DND-41 (cell line): ENCODE results near the gene FBXL19.

ENCODE experiments used
- ATAC-seq: fragments of 200-7000 bp; cut with Tn5 transposase; 3 replicates; pipeline ENCODE4 v1.9.1; 2021; ENCODE audit warnings: low read depth; ENCODE audit not compliant: insufficient read depth
- DNase-seq: peaks from one replicate; pipeline ENCODE4 v3.0.0-alpha.2; 2020
- H2AFZ ChIP-seq: 2 replicates; pipeline ENCODE4 v1.6.0; 2012; ENCODE audit warnings: low read depth, low read length
- H3K27ac ChIP-seq: 2 replicates; pipeline ENCODE4 v1.5.1; 2012; ENCODE audit warnings: low read length, inconsistent platforms
- H3K27me3 ChIP-seq: fragments of 200-600 bp; sonication (generic); 2 replicates; pipeline ENCODE4 v1.6.0; 2012; ENCODE audit warnings: low read length, mild to moderate bottlenecking, inconsistent platforms; ENCODE audit not compliant: insufficient read depth, poor library complexity
- H3K36me3 ChIP-seq: 2 replicates; pipeline ENCODE4 v1.5.1; 2012; ENCODE audit warnings: low read length, inconsistent platforms; ENCODE audit not compliant: insufficient read depth
- H3K4me1 ChIP-seq: 2 replicates; pipeline ENCODE4 v1.5.1; 2012; ENCODE audit warnings: mild to moderate bottlenecking, low read length; ENCODE audit not compliant: insufficient read depth
- H3K4me2 ChIP-seq: 2 replicates; pipeline ENCODE4 v1.6.0; 2012; ENCODE audit warnings: mild to moderate bottlenecking, moderate library complexity, low read length, inconsistent platforms; ENCODE audit not compliant: insufficient read depth
- H3K4me3 ChIP-seq, 2 experiments: fragments of 200-600 bp in 1 of 2; shearing (Covaris generic) in 1 of 2; 2 replicates each; pipeline ENCODE4 v1.5.1; 2012 to 2016; ENCODE audit warnings: inconsistent platforms in 2 of 2, low read length in 2 of 2, mild to moderate bottlenecking in 2 of 2, low read depth in 1 of 2, moderate library complexity in 1 of 2
- H3K79me2 ChIP-seq: 2 replicates; pipeline ENCODE4 v1.6.0; 2012; ENCODE audit warnings: low read length, inconsistent platforms; ENCODE audit not compliant: insufficient read depth
- H3K9ac ChIP-seq: 2 replicates; pipeline ENCODE4 v1.6.0; 2012; ENCODE audit warnings: low read depth, mild to moderate bottlenecking, inconsistent platforms, low read length, moderate library complexity
- H3K9me3 ChIP-seq: 2 replicates; pipeline ENCODE4 v1.5.1; 2012; ENCODE audit warnings: low read length, moderate library complexity, mild to moderate bottlenecking, inconsistent platforms; ENCODE audit not compliant: insufficient read depth, severe bottlenecking
- H4K20me1 ChIP-seq: 2 replicates; pipeline ENCODE4 v1.6.0; 2012; ENCODE audit warnings: low read length; ENCODE audit not compliant: insufficient read depth
- EZH2 ChIP-seq: IDR thresholded peaks from 3 replicates; pipeline ENCODE4 v1.6.1; 2012; ENCODE audit warnings: borderline replicate concordance, low read depth, mild to moderate bottlenecking, moderate library complexity, low read length, inconsistent platforms; ENCODE audit not compliant: severe bottlenecking
- TF ChIP-seq, protein P1 (sequence below): IDR thresholded peaks from 2 replicates; pipeline ENCODE4 v1.5.1; 2012; ENCODE audit warnings: borderline replicate concordance, low read length, moderate library complexity, mild to moderate bottlenecking; ENCODE audit not compliant: poor library complexity, severe bottlenecking; ENCODE audit errors: extremely low read depth

Gene FBXL19

DNA sequence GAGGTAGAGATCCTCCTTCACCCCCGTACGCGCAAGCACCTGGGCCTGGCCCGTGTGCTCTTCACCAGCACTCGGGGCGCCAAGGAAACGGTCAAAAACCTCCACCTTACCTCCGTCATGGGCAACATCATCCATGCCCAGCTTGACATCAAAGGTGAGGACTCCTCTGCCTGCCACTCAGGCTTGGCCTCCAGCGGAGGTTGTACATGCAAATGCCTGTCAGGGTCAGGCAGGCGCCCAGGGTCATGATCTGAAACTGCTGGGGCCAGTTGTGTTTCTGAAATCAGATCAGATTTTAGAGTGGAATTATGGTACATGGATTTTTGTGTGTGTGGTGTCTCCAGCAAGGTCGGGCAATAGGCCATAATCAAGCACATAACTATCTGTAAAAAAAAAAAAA, 38.0 kb downstream of the FBXL19 start:
- Histone ChIP-seq H3K9me3 (no peaks in the 10 kb centered on the region), H3K36me3 (peaks cover 78% of the 10 kb centered on the region)
- no peak for DNase-seq

DNA sequence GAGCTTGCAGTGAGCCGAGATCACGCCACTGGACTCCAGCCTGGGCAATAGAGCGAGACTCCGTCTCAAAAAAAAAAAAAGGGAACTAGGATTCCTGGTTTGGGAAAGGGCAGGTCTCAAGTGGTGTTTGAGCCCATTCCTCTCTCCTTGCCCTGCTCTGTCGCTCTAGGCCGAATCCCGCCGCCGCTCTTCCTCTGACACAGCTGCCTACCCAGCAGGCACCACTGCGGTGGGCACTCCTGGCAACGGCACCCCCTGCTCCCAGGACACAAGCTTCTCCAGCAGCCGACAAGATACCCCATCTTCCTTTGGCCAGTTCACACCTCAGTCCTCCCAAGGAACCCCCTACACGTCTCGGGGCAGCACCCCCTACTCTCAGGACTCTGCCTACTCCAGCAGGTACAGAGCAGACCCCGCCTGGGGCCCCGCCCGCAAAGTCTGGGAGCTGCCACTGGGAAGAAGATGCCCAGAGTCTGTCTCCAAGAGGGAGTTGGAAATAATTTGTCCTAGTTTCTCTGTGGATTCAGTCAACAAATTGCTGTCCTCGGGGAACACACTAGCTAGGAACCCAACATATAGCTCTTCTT, 40.6 kb downstream of the FBXL19 start:
- H3K27me3 ChIP-seq = no peaks in the 10 kb centered on the region
- no peak overlapping the region for H3K4me2 ChIP-seq
- DNase-seq (no peak), ATAC-seq (no peak)
- H3K9me3 ChIP-seq = no peaks in the 10 kb centered on the region
- no peak overlapping the region for H3K9ac ChIP-seq
- H2AFZ ChIP-seq = no peak overlapping the region
- peaks cover 94% of the 10 kb centered on the region for H3K36me3 ChIP-seq
- peaks cover 20% of the 10 kb centered on the region for H3K79me2 ChIP-seq
- H3K4me1 ChIP-seq = peaks cover 18% of the 10 kb centered on the region
- H3K27ac ChIP-seq = no peak overlapping the region
- no peak for TF ChIP-seq EZH2
- TF ChIP-seq, protein P1, sequence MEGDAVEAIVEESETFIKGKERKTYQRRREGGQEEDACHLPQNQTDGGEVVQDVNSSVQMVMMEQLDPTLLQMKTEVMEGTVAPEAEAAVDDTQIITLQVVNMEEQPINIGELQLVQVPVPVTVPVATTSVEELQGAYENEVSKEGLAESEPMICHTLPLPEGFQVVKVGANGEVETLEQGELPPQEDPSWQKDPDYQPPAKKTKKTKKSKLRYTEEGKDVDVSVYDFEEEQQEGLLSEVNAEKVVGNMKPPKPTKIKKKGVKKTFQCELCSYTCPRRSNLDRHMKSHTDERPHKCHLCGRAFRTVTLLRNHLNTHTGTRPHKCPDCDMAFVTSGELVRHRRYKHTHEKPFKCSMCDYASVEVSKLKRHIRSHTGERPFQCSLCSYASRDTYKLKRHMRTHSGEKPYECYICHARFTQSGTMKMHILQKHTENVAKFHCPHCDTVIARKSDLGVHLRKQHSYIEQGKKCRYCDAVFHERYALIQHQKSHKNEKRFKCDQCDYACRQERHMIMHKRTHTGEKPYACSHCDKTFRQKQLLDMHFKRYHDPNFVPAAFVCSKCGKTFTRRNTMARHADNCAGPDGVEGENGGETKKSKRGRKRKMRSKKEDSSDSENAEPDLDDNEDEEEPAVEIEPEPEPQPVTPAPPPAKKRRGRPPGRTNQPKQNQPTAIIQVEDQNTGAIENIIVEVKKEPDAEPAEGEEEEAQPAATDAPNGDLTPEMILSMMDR = no peak
- no peak overlapping the region for H3K4me3 ChIP-seq
- peaks cover 40% of the 10 kb centered on the region for H4K20me1 ChIP-seq

More for the DNA sequence above, 38.0 kb downstream of the FBXL19 start:
- no peak overlapping the region for H3K27ac ChIP-seq
- no peak overlapping the region for H2AFZ ChIP-seq
- H3K79me2 ChIP-seq = peaks cover 33% of the 10 kb centered on the region
- H3K9ac ChIP-seq = no peak overlapping the region
- H3K4me1 ChIP-seq = peaks cover 32% of the 10 kb centered on the region
- H3K4me2 ChIP-seq = no peak overlapping the region
- H3K4me3 ChIP-seq = no peak overlapping the region
- no peaks in the 10 kb centered on the region for H3K27me3 ChIP-seq
- H4K20me1 ChIP-seq = peaks cover 39% of the 10 kb centered on the region
- ATAC-seq = no peak
- TF ChIP-seq EZH2 = no peak
- TF ChIP-seq, protein P1 = no peak

DNA sequence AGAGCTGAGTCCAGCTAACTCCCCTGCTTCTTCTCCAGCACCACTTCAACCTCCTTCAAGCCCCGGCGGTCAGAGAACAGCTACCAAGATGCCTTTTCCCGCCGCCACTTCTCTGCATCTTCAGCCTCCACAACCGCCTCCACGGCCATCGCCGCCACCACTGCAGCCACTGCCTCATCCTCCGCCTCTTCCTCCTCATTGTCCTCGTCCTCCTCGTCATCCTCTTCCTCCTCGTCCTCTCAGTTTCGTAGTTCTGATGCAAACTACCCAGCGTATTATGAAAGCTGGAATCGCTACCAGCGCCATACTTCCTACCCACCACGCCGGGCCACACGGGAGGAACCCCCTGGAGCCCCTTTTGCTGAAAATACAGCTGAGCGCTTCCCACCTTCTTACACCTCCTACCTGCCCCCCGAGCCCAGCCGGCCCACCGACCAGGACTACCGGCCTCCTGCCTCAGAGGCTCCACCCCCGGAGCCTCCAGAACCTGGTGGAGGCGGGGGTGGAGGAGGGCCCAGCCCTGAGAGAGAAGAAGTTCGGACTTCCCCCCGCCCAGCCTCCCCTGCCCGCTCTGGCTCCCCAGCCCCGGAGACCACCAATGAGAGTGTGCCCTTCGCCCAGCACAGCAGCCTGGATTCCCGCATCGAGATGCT, 41.3 kb downstream of the FBXL19 start:
- DNase-seq (no peak), ATAC-seq (no peak)
- TF ChIP-seq, protein P1 = no peak
- no peak for TF ChIP-seq EZH2
- no peak overlapping the region for H2AFZ ChIP-seq
- no peak overlapping the region for H3K9ac ChIP-seq
- peaks cover 36% of the 10 kb centered on the region for H4K20me1 ChIP-seq
- no peak overlapping the region for H3K4me2 ChIP-seq
- H3K79me2 ChIP-seq = peaks cover 13% of the 10 kb centered on the region
- peaks cover 11% of the 10 kb centered on the region; the same call in 1 of the 2 replicates for H3K4me1 ChIP-seq
- no peaks in the 10 kb centered on the region for H3K9me3 ChIP-seq
- H3K36me3 ChIP-seq = peaks cover 94% of the 10 kb centered on the region
- H3K27me3 ChIP-seq = no peaks in the 10 kb centered on the region
- H3K4me3 ChIP-seq = no peak overlapping the region
- no peak overlapping the region for H3K27ac ChIP-seq

DNA sequence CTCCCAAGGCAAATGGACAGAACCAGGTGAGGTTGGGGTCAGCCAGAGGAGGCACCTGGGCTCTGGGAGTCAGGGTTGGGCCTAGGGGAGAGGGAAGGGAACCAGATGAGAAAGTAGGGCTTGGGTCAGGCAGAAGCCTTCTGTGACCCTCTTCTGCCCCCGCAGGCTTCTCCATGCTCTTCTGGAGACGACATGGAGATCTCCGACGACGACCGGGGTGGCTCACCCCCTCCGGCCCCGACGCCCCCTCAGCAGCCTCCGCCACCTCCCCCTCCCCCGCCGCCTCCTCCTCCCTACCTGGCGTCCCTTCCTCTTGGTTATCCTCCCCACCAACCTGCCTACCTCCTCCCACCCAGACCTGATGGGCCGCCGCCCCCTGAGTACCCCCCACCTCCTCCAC, 42.1 kb downstream of the FBXL19 start:
- peaks cover 6% of the 10 kb centered on the region for H3K79me2 ChIP-seq
- H3K36me3 ChIP-seq = peaks cover 92% of the 10 kb centered on the region
- H3K4me2 ChIP-seq = no peak overlapping the region
- H3K9ac ChIP-seq = no peak overlapping the region
- peak; percentile 29; the same call in 1 of the 3 replicates for ATAC-seq
- DNase-seq = no peak
- TF ChIP-seq, protein P1 = no peak
- TF ChIP-seq EZH2 = no peak
- no peaks in the 10 kb centered on the region for H3K27me3 ChIP-seq
- no peak overlapping the region for H3K4me3 ChIP-seq
- no peak overlapping the region for H2AFZ ChIP-seq
- H3K9me3 ChIP-seq = no peaks in the 10 kb centered on the region
- H4K20me1 ChIP-seq = peaks cover 31% of the 10 kb centered on the region
- peaks cover 4% of the 10 kb centered on the region; the same call in 1 of the 2 replicates for H3K4me1 ChIP-seq
- no peak overlapping the region for H3K27ac ChIP-seq
